ENCODE results near the gene SUPT5H. TPM values are rescaled to one million over a fixed set of nuclear protein-coding genes. Genes with fewer than 3 reads are reported as not detected.

Gene SUPT5H
- total and polyA plus RNA-seq, 2 of the 13 experiments (the other 11 are each of a cell fraction or from before 2014, with no cell fraction given) = 48.2 to 51.7 TPM

DNA sequence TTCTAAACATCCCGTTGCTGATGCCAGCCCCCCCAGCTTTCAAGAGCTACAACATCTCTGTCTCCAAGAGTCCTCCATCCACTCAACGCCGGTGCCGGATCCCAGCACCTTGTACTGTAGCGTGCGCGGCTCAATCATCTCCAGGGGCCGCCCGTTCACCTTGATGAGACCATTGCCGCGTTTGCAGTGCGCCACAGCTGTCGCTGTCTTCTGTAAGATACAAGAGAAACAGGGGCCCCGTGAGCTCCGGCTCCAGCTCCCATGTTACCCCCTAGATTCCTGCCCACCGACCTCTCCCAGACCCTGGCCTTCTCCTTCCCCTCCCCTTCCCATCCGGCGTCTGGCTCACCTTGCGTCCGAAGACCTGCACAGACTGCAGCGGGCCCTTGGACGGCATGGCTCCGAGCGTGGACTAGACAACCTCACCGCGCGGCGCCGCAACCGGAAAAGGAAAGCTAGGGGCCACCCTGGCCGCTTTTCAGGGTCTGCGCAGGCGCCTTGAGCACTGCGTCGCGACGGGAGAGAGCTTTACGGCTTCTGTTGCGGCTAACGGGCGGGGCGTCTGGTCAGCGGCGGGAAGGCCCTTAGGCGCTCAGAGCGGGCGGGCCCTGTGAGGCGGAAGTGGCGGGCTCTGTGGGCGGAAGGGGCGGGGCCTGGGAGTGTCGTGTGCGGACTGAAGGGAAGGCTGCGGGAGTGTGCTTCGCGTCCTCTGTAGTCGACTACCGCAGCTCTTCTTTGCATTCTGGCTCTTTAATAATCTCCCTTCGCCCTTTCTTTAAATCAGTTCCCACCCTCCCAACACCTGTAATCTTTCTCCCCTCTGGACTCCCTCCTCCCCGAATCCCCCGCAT is 9.7 kb upstream of the SUPT5H start, which contains the start of gene RPS16 (continued):
- TF ChIP-seq HMG20A (CRISPR knock-in tag; IDR thresholded peaks at IDR 0.05; ENCODE audit: borderline replicate concordance) (no peak), ZNF703 (CRISPR knock-in tag; IDR thresholded peaks at IDR 0.05; ENCODE audit: borderline replicate concordance) (0 out of 2 replicates have a peak, but pooled peaks have one; percentile 6), ZNF761 (CRISPR knock-in tag; conservative IDR thresholded peaks at IDR 0.05) (peak; percentile 94), KLF16 (CRISPR knock-in tag; IDR thresholded peaks at IDR 0.05) (peak in 1 of 2 experiments; percentile 62; a peak in 1 of 4 replicates), ZNF672 (CRISPR knock-in tag; IDR thresholded peaks at IDR 0.05) (no peak), ZNF251 (CRISPR knock-in tag; IDR thresholded peaks at IDR 0.05) (peak; percentile 88; the same call in 1 of the 2 replicates), PAWR (CRISPR knock-in tag; IDR thresholded peaks at IDR 0.05; ENCODE audit: borderline replicate concordance) (no peak; the same call in 1 of the 2 replicates), ZSCAN21 (CRISPR knock-in tag; IDR thresholded peaks at IDR 0.05; ENCODE audit: borderline replicate concordance) (peak; percentile 70; the same call in 1 of the 2 replicates), PTBP1 (IDR thresholded peaks at IDR 0.05; ENCODE audit: low read depth, low read length, poor library complexity, severe bottlenecking) (peak; percentile 72), MTA3 (CRISPR knock-in tag; IDR thresholded peaks at IDR 0.05) (no peak), ZNF34 (CRISPR knock-in tag; IDR thresholded peaks at IDR 0.05; ENCODE audit: borderline replicate concordance) (peak; percentile 97), ZSCAN31 (CRISPR knock-in tag; IDR thresholded peaks at IDR 0.05; ENCODE audit: low read depth) (peak; percentile 88), ZNF234 (CRISPR knock-in tag; conservative IDR thresholded peaks at IDR 0.05) (no peak), ZNF616 (CRISPR knock-in tag; IDR thresholded peaks at IDR 0.05; ENCODE audit: low read depth) (peak; percentile 88), JUN (CRISPR knock-in tag; IDR thresholded peaks at IDR 0.05) (peak; percentile 64; the same call in 1 of the 2 replicates), NFYB (CRISPR knock-in tag; IDR thresholded peaks at IDR 0.05) (0 out of 2 replicates have a peak, but pooled peaks have one; percentile 49)
- TF ChIP-seq, protein P1, sequence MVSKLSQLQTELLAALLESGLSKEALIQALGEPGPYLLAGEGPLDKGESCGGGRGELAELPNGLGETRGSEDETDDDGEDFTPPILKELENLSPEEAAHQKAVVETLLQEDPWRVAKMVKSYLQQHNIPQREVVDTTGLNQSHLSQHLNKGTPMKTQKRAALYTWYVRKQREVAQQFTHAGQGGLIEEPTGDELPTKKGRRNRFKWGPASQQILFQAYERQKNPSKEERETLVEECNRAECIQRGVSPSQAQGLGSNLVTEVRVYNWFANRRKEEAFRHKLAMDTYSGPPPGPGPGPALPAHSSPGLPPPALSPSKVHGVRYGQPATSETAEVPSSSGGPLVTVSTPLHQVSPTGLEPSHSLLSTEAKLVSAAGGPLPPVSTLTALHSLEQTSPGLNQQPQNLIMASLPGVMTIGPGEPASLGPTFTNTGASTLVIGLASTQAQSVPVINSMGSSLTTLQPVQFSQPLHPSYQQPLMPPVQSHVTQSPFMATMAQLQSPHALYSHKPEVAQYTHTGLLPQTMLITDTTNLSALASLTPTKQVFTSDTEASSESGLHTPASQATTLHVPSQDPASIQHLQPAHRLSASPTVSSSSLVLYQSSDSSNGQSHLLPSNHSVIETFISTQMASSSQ (IDR thresholded peaks at IDR 0.05; ENCODE audit: low read depth) = no peak
- TF ChIP-seq, protein P1 (CRISPR knock-in tag; IDR thresholded peaks at IDR 0.05; ENCODE audit: borderline replicate concordance) = peak; percentile 77; the same call in 1 of the 2 replicates
- TF ChIP-seq, protein P2, sequence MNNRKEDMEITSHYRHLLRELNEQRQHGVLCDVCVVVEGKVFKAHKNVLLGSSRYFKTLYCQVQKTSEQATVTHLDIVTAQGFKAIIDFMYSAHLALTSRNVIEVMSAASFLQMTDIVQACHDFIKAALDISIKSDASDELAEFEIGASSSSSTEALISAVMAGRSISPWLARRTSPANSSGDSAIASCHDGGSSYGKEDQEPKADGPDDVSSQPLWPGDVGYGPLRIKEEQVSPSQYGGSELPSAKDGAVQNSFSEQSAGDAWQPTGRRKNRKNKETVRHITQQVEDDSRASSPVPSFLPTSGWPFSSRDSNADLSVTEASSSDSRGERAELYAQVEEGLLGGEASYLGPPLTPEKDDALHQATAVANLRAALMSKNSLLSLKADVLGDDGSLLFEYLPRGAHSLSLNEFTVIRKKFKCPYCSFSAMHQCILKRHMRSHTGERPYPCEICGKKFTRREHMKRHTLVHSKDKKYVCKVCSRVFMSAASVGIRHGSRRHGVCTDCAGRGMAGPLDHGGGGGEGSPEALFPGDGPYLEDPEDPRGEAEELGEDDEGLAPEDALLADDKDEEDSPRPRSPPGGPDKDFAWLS (CRISPR knock-in tag; IDR thresholded peaks at IDR 0.05; ENCODE audit: borderline replicate concordance) = peak; percentile 93; the same call in 1 of the 2 replicates
- TF ChIP-seq, protein P3, sequence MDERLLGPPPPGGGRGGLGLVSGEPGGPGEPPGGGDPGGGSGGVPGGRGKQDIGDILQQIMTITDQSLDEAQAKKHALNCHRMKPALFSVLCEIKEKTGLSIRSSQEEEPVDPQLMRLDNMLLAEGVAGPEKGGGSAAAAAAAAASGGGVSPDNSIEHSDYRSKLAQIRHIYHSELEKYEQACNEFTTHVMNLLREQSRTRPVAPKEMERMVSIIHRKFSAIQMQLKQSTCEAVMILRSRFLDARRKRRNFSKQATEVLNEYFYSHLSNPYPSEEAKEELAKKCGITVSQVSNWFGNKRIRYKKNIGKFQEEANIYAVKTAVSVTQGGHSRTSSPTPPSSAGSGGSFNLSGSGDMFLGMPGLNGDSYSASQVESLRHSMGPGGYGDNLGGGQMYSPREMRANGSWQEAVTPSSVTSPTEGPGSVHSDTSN (CRISPR knock-in tag; IDR thresholded peaks at IDR 0.05) = no peak
- TF ChIP-seq, protein P4, sequence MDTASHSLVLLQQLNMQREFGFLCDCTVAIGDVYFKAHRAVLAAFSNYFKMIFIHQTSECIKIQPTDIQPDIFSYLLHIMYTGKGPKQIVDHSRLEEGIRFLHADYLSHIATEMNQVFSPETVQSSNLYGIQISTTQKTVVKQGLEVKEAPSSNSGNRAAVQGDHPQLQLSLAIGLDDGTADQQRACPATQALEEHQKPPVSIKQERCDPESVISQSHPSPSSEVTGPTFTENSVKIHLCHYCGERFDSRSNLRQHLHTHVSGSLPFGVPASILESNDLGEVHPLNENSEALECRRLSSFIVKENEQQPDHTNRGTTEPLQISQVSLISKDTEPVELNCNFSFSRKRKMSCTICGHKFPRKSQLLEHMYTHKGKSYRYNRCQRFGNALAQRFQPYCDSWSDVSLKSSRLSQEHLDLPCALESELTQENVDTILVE (CRISPR knock-in tag; IDR thresholded peaks at IDR 0.05) = peak; percentile 97
